Lower lobe of right lung (tissue), 2 donors: ENCODE data around the gene ACTN1. TPM values are rescaled to one million over a fixed set of nuclear protein-coding genes. Genes with fewer than 3 reads are reported as not detected.
A peak's percentile ranks its signal among the peaks of the same experiment; 100 is the strongest.

Experiments used
- ATAC-seq, 2 donors: fragments of 200-7000 bp; cut with Tn5 transposase; one replicate each; pipeline ENCODE4 v1.9.1; 2020 to 2022; ENCODE audit warnings: mild to moderate bottlenecking in 2 of 2, moderate library complexity in 2 of 2
- DNase-seq: peaks from one replicate; pipeline ENCODE4 v3.0.0-alpha.2; 2020
- H3K27ac ChIP-seq: fragments of 200-600 bp; one replicate; pipeline ENCODE4 v1.8.0; 2022
- H3K27me3 ChIP-seq: fragments of 200-600 bp; one replicate; pipeline ENCODE4 v1.8.0; 2022; ENCODE audit warnings: low read depth
- H3K36me3 ChIP-seq: fragments of 200-600 bp; one replicate; pipeline ENCODE4 v1.8.0; 2022; ENCODE audit warnings: mild to moderate bottlenecking
- H3K4me1 ChIP-seq: fragments of 200-600 bp; one replicate; pipeline ENCODE4 v1.8.0; 2022
- H3K4me3 ChIP-seq: fragments of 200-600 bp; one replicate; pipeline ENCODE4 v1.8.0; 2022; ENCODE audit warnings: mild to moderate bottlenecking
- H3K9me3 ChIP-seq: fragments of 200-600 bp; one replicate; pipeline ENCODE4 v1.8.0; 2022
- intact Hi-C: fragments of 100-400 bp; cut with DNase I; formaldehyde crosslinking; loops from one replicate; pipeline ENCODE4 v1.11.0; 2022
- total RNA-seq: library from RNA; stranded (reverse); fragmentation: NEBNext Ultra II Directional; extraction: Animal tissue kit (Norgen Biotek cat#: 25700); gene quantifications from one replicate; pipeline ENCODE4 v1.2.1, GENCODE V29; 2021
- TF ChIP-seq, protein P1 (sequence below): fragments of 200-600 bp; IDR thresholded peaks from one replicate; pipeline ENCODE4 v1.8.0; 2022; ENCODE audit warnings: antibody characterized with exemption, mild to moderate bottlenecking
- donor health status: DM: no; HTN: yes; CAD: no; lungs with severe emphysema.

Gene ACTN1
- total RNA-seq, 1 donor from 2014 or later = 124 TPM

DNA sequence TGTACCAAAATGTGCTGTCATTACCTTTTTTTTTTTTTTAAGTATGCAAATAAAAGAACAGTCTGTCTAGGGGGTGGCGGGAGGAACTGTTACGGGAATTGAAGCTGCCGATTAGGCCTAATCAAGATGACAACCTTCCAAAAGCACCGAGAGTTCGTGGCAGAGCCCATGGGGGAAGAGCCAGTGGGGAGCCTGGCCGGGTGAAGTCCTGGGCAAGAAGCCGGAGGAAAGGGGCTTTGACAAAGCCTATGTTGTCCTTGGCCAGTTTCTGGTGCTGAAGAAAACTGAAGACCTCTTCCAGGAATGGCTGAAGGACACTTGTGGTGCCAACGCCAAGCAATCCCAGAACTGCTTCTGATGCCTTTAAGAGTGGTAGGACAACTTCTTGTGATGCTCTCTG, 42.6 kb downstream of the ACTN1 start:
- Histone ChIP-seq H3K27ac (peak overlapping the region; percentile 41), H3K36me3 (no peaks in the 10 kb centered on the region), H3K27me3 (no peaks in the 10 kb centered on the region), H3K9me3 (no peaks in the 10 kb centered on the region), H3K4me3 (no peak overlapping the region), H3K4me1 (peaks cover 65% of the 10 kb centered on the region)
- no peak for ATAC-seq
- TF ChIP-seq, protein P1, sequence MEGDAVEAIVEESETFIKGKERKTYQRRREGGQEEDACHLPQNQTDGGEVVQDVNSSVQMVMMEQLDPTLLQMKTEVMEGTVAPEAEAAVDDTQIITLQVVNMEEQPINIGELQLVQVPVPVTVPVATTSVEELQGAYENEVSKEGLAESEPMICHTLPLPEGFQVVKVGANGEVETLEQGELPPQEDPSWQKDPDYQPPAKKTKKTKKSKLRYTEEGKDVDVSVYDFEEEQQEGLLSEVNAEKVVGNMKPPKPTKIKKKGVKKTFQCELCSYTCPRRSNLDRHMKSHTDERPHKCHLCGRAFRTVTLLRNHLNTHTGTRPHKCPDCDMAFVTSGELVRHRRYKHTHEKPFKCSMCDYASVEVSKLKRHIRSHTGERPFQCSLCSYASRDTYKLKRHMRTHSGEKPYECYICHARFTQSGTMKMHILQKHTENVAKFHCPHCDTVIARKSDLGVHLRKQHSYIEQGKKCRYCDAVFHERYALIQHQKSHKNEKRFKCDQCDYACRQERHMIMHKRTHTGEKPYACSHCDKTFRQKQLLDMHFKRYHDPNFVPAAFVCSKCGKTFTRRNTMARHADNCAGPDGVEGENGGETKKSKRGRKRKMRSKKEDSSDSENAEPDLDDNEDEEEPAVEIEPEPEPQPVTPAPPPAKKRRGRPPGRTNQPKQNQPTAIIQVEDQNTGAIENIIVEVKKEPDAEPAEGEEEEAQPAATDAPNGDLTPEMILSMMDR = no peak
- intact Hi-C loops = no loop called here
- DNase-seq = no peak

DNA sequence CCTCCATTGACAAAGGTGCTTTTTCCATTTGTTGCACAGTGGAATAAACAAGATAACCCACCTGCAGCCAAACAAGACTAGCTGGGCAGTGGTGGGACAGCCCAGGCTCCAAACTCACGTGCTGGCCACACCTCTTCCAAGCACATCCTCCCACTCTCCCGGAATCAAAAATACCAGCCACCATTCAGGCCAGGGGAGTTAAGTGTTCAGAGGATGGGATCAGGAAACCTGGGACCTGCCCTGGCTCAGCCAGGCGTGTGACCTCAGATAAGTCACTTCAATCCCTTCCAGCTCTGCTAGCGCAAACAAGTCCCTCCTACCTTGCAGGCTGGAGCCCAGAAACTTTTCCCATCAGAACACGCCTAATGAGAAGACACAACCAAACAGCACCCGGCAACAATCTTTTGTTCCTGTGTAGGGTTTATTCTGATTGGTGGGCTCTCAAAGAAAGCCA, 43.3 kb downstream of the ACTN1 start:
- H3K4me1 ChIP-seq = peaks cover 59% of the 10 kb centered on the region
- DNase-seq = no peak
- H3K27me3 ChIP-seq = no peaks in the 10 kb centered on the region
- peak in 1 of 2 donors; percentile 11 for ATAC-seq
- no peak overlapping the region for H3K4me3 ChIP-seq
- intact Hi-C loops = no loop called here
- TF ChIP-seq, protein P1 = no peak
- H3K36me3 ChIP-seq = no peaks in the 10 kb centered on the region
- no peaks in the 10 kb centered on the region for H3K9me3 ChIP-seq
- H3K27ac ChIP-seq = peak overlapping the region; percentile 41

DNA sequence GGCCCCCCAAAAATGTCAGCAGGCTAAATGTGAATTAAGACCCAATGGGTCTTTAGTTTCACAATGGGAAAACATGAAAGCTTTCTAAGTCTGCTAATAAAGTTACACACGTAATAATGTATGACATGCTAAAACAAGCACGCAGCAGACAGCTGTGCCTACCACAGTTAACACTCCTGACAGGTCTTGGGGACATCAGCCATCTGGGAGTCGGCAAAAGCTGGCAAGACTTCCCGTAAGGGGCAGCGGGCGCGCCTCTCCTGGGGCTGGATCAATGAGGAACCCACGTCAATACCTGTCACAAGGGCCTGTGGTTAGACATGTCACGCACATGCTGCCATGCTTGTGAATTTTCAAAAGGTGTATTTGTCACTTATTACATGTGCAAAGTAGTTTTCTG, 45.0 kb downstream of the ACTN1 start:
- TF ChIP-seq, protein P1 = no peak
- intact Hi-C loops = no loop called here
- Histone ChIP-seq H3K4me1 (peaks cover 54% of the 10 kb centered on the region), H3K4me3 (no peak overlapping the region), H3K9me3 (no peaks in the 10 kb centered on the region), H3K36me3 (no peaks in the 10 kb centered on the region), H3K27me3 (no peaks in the 10 kb centered on the region), H3K27ac (no peak overlapping the region)
- ATAC-seq = no peak
- peak; percentile 36 for DNase-seq

DNA sequence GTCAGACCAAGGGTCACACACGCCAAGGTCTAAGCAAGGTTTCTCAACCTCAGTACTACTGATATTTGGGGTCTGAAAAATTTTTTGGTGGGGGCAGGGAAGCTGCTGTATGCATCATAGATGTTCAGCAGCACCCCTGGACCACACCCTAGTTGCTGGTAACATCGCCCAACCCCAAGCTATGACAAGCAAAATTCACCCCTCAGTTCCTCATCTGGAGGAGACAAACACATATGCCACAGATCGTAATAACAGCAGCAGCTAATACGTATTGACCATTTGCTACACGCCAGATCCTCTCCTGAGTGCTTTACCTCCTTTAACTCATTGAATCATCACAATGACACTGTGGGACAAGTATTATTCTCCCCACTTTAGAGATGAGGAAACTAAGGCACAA, 46.4 kb downstream of the ACTN1 start:
- DNase-seq (peak; percentile 50), ATAC-seq (peak in 1 of 2 donors; percentile 57)
- intact Hi-C loops = no loop called here
- H3K4me1 ChIP-seq = peaks cover 46% of the 10 kb centered on the region
- peak overlapping the region; percentile 65 for H3K27ac ChIP-seq
- no peaks in the 10 kb centered on the region for H3K27me3 ChIP-seq
- H3K9me3 ChIP-seq = no peaks in the 10 kb centered on the region
- H3K36me3 ChIP-seq = no peaks in the 10 kb centered on the region
- TF ChIP-seq, protein P1 = no peak
- no peak overlapping the region for H3K4me3 ChIP-seq

DNA sequence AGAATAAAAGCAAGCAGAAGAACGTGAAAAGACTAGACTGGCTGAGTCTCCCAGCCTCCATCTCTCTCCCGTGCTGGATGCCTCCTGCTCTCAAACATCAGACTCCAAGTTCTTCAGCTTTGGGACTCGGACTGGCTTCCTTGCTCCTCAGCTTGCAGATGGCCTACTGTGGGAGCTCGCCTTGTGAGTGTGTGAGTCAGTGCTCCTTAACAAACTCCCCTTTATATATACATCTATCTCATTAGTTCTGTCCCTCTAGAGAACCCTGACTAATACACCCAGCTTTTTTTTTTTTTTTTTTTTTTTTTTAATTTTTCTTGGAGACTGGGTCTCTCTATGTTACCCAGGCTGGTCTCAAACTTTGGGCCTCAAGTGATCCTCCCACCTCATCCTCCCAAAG, 46.9 kb downstream of the ACTN1 start:
- Histone ChIP-seq H3K4me1 (peaks cover 43% of the 10 kb centered on the region), H3K9me3 (no peaks in the 10 kb centered on the region), H3K27me3 (no peaks in the 10 kb centered on the region), H3K36me3 (no peaks in the 10 kb centered on the region), H3K4me3 (no peak overlapping the region), H3K27ac (peak overlapping the region; percentile 65)
- TF ChIP-seq, protein P1 = no peak
- ATAC-seq (no peak), DNase-seq (no peak)
- intact Hi-C loops = no loop called here
